NK-92 (cell line): ENCODE data around the gene IFNA6.
A peak's percentile ranks its signal among the peaks of the same experiment; 100 is the strongest.
"Not testable (repeated sequence)": the region's sequence is repeated elsewhere in the genome, so short reads cannot be mapped to it uniquely, and the experiment has no call there.

Experiments
- DNase-seq: peaks from one replicate; lab custom pipeline; 2025; ENCODE audit not compliant: unreplicated experiment; lab: John Stamatoyannopoulos, UW

Gene IFNA6

DNA sequence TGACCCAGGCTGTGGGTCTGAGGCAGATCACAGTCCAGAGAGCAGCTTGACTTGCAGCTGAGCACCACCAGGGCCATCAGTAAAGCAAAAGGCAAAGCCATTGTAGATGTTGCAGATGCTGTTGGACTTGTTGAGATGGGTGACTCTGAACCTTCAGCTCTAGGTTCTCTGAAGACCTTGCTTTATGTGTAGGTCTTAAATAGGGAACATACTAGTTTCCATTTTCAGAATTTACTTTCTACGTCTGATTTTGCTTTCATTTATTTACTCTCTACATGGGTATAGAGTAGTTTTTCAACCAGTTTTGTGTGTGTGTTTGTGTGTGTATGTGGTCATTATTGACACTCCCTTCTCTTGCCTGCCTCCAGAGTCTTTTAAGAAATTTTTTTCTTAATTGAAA, at the start of gene IFNA6:
TSS of gene IFNA6 (minus strand) at position 101 of the 400 bp plus-strand sequence. CDS start at position 101, 0 bp downstream.
- DNase-seq: no peak

DNA sequence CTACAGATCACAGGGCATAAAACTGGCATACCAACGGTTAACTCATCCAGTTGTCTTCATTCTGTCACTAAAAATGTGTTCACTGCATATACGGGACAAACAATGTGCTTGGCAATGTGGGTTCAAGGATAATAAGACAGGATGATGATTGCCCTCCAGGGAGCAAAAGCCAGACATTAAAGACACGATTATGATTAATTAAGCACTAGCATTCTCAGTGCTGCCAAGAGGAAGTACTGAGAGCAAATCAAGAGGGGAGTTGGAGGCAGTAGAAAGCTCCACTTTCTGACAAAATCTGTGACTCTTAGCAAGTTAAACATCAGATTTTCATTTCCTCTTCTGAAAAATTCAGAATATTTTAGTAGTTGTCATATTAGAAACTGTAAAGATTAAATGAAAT, 49.3 kb upstream of the IFNA6 start:
- DNase-seq: no peak

DNA sequence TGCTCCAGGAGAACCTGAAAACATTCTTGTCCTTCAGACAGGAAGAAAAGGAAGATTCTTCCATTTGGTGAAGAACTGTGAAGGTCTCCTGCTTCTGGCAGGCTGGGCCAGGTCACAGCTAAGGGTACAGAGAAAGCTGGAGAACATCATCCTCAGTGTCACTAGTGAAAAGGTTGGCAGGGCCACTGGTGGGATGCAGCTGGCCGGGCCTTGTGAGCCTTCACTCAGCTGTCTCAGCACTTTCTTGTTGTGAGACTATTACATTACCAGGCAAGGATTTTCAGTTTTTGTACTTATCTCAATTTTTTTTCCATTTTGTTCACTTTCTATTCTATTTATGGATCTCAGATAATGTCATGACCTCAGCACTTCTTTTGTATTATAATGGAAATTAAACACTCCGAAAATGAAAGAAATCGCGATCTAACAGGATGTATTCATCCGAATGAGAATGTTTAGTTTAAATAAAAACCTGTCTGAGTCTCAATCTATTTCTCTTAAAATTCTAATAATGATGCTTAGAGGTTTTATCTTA, 48.3 kb upstream of the IFNA6 start:
- no peak for DNase-seq

DNA sequence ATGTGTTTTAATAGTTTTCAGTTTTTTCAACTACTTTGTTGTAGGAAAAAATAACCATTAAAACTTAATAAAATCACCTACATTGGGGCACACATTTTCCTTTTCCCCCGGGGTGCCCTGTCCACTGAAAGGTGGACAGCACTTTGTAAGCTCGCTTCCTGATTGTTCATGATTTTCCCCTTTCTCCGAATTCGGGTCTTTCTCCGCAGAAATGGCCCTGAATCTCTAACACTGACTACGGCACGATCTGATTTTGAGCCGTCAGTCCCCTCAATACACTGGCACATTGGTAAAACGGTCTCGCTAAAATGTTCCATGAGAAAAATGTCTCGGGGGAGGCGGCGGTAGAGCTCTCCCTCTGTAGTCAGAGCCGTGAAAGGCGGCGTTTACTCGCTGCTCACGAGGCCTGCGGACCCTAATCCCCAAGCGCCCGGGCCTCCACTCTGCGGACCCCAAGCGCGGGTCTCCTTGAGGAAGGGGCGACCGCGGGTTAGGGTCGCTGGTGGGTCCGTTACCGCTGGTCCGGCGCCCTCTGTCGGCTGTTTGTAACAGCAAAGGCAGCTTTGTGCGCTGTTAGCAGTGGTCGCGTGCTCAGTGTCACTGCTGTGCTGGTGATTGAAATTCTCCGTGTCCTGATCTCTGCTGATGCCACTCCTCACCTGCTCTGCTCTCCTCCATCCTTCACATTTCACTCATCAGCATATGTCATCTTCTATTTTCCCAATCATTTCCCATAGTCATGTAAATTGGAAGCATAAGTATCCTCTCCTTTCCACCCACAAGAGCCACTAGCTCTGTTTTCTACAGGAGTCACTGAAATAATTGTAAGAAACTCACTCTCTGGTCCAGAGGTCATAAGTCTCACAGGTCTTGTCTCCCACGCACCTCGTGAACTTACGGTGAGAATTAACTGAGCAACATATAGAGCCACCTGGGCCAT, 45.4 kb upstream of the IFNA6 start:
- no peak for DNase-seq

DNA sequence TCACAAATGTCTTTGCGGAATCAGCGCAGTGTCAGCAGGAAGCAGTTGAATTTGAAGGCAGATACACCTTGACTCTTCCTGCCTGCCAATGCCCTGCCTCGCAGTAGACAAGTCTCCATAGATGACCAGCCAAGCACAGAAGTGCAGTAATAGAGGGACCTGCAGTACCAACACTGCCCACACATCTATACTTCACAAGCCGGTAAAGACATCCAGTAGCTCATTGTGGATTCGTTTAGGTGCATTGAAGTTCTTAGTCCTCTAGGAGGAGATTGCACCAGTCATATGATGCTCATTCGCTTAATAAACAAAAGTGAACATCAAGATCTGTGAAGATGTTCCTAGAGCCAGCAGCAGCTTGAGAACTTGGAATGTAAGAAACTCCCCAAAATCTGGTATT, 41.6 kb upstream of the IFNA6 start:
- DNase-seq: no peak

DNA sequence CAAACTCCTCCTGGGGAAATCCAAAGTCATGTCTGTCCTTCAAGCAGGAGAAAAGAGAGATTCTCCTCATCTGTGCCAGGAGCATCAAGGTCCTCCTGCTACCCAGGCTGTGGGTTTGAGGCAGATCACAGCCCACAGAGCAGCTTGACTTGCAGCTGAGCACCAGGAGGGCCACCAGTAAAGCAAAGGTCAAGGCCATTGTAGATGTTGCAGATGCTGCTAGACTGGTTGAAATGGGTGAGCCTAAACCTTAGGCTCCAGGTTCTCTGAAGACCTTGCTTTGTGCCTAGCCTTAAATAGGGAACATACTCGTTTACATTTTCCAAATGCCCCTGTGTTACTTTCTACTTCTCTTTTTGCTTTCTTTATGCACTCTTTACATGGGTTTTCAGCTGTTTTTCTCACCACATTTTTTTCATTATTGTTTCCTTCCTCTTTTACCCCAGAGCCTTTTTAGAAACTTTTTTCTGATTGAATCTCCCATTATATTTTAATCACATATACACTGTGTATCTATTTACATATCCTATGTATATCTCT, 34.5 kb upstream of the IFNA6 start, which contains the start of gene IFNA2:
TSS of gene IFNA2 (minus strand) at position 268 of the 540 bp plus-strand sequence. CDS start at position 199, 69 bp downstream.
- DNase-seq: no peak

DNA sequence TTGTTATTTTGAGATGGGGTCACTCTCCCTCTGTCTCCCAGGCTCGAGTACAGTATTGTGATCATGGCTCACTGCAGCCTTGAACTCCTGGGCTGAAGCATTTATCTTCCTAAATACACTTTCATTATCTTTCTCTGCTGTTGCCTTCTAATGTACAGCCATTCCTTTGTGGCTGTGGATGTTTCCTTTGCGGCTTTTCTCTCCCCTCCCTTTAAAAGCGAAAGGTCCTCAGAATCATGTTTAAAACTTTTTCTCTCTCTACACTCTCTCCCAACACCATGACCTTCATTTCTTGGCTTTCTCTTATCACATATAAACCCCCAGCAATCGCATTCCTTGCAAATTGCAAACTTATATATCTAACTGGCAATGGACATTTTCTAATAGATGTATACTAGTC, 32.9 kb upstream of the IFNA6 start:
- DNase-seq: no peak

DNA sequence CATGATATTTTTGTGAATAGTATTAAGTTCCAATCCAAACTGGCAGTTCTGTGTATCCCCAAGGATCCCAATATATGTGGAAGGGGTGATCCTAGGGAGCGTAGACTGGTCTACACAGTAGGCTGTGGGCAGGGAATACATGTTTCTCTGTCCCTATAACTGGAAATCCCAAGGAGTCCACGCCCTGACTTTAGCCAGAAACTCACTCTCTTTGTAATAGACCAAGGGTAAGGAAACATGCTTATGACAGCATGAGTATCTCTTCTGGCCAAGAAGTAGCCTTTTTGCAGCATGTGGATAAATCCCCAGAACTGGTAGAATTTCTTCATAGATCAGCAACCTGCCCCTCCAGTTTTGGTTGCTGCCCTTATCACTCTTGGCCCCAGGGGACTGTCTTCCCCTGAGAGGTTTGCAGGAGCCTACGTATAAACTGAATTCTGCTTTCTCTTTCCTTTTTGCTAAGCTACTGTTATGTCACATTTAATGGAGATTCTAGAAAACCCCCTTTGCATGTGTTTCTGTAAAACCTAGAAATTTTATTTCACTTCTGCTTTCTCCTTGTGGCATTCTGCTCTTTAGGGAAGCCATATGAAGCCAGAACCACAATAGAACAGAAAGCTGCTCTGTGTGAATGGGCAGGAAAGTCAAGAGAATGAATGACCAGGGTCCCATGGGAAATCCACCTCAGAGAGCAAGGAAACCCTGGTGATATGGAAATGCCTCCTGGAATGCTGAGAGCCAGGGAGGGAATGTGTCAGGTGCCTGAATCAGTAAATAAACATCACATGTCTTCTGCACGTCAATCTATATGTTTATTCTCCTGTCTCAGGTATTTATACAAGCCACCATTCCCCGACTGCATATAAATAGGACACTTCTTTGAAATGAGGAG, 31.0 kb upstream of the IFNA6 start:
- DNase-seq: no peak

DNA sequence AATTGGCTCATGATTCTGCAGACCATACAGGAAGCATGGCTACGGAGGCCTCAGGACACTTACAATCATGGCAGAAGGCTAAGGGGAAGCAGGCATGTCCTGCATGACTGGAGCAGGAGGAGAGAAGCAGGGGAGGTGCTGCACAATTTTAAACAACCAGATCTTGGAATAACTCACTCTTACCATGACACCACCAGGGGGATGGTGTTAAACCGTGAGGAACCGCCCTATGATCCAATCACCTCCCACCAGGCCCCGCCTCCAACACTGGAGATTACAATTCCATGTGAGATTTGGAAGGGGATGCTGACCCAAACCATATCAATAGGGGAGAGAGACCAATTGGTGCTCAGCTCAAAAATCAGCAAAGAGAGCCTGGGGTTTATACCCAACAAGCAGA, 20.8 kb upstream of the IFNA6 start:
- DNase-seq: not testable (repeated sequence)

DNA sequence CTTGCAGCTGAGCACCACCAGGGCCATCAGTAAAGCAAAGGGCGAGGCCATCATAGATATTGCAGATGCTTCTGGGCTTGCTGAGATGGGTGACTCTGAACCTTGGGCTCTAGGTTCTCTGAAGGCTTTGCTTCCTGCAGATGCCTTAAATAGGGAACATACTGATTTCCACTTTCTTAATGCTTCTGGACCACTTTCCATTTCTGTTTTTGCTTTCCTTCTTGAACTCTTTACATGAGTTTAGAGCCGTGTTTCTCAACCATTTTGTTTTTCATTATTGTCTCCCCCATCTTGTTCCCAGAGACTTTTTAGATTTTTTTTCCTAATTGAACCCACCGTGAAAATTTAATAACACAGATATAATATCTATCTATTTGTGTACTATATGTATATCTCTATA, 17.3 kb upstream of the IFNA6 start, which contains the start of gene IFNA13:
TSS of gene IFNA13 (minus strand) at position 101 of the 400 bp plus-strand sequence. CDS start at position 54, 47 bp downstream.
- DNase-seq: no peak

DNA sequence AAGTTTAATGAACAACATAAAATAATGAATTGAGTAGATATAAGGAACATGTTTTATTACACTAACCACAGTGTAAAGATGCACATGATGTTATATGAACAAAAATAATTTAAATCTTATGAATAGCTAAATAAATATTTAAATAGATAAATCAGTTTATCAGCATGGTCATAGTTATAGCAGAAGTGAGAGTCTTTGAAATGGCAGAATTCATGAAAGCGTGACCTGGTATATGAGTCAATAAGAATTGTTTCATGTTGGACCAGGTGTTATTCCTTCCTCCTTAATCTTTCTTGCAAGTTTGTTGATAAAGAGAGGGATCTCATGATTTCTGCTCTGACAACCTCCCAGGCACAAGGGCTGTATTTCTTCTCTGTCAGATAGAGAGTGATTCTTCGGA, 16.5 kb upstream of the IFNA6 start:
- DNase-seq: not testable (repeated sequence)

DNA sequence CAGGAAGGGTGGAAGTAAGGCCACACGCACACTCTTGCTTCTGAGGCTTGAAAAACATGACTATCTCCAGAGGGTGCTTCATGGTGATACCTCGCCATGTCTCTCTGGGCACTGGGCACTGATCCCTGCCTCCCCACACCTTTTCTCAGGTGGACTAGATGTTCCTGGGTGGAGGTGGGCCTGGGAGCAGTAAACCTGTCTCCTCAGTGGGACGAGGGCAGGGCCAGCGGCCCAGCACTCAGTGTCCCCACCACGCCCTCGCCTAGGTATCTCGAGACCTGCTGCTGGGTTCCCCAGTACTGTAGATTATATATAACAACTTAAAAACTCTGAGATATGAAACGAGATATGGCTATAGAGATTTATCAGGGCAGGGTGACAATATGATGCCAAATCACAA, 11.6 kb upstream of the IFNA6 start:
- DNase-seq: no peak

DNA sequence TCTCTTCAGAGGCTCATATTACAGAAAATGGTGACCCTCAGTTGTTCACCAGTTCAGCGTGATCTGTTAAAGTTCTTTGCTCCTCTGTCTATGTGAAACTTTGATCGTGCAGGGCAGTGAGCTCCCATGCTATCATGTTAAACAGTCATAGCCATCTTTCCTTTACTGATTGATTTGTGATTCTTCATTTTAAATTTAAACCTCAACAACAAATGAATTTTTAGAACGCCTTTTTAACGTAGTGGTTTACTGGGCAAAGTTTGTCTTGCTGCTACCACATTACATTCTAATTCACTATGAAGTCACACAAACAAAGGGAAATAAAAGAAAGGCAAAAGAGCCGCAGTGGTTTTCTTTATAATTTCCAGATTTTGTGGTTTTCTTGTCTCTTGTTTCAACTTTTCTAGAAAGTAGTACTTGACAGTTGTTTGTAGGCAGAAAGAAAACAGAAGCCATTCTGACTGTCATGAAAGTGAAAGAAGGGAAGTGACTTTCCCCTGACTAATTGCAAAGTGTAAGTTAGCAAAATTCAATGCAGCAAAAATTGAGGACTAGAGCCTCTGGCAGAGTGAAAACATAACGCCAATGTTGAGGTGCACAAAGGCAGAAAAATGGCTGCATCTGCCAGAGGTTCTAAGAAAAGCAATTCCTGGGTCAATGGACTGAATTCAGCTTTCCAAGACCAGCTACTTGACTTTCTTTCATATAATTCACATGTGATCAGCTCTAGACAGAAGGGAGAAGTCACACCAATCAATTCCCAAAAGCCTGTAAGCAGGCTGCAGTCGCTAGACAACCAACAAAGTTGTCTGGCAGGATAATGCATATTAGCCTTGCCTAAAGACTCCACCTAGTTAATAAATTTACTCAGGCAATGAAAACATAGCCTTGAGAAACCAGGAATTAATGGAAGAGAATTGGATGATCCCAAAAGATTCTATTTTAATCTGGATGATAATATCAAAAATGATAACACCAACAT, 7.1 kb upstream of the IFNA6 start:
- no peak for DNase-seq

DNA sequence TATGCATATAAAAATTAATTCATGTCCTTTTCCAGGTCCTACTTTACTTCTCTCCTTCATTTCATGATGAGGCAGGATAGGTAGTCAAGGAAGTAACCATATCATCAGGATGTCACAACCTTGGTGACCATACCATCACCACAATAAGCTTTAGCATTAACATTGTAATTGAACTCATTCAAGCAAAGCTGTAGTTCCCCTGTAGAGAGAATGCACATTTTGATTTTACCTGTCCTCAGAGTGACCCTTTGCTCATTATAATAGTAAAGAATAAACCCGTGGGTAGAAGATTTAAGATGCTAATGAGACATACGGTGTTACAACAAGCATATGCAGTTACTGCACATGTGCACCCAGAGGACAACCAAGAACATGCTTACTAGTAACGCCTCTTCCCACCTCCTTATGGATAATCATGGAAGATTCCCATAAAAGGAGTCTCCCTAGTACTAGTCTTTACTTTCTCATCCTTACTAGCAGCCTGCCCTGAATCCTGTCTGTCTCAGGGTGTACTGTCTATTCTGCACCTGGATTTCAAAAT, 2.2 kb downstream of the IFNA6 start:
- DNase-seq: no peak

DNA sequence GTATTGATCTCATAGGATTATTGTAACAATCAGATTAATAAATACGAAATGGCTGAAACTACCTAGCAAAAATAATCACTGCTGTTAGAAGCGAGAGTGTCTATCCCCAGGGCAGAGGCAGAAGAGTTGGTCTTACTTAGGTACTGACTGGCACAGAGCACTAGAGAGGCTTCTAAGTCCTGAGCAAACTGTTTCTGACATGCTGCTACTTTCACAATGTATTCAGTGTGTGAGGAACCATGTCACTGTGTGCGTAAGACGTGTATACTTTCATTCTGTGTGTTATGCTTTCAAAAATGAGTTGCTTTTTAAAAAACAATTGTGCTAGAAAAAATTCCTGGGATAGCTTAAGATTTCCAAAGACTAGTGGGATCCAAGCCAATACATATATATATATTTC, 10.0 kb downstream of the IFNA6 start:
- no peak for DNase-seq

DNA sequence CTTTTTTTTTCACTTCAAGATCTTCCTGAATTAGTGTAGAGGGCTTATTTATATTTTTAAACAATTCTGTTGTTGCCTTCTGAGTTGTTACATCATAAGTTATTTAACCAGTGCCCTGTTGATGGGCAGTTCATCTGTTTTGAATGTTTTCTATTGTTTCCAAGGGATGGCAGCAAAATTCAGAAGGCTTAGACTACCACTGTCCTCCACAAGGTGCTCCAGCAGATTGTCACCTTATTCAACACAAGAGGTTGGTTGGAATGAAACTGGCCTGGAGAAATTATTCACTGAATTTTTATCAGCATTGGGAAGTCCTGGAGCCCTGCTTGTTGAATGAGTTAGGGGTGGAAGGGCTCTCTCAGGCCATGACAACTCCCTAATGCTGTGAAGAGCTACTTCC, 14.2 kb downstream of the IFNA6 start:
- no peak for DNase-seq

DNA sequence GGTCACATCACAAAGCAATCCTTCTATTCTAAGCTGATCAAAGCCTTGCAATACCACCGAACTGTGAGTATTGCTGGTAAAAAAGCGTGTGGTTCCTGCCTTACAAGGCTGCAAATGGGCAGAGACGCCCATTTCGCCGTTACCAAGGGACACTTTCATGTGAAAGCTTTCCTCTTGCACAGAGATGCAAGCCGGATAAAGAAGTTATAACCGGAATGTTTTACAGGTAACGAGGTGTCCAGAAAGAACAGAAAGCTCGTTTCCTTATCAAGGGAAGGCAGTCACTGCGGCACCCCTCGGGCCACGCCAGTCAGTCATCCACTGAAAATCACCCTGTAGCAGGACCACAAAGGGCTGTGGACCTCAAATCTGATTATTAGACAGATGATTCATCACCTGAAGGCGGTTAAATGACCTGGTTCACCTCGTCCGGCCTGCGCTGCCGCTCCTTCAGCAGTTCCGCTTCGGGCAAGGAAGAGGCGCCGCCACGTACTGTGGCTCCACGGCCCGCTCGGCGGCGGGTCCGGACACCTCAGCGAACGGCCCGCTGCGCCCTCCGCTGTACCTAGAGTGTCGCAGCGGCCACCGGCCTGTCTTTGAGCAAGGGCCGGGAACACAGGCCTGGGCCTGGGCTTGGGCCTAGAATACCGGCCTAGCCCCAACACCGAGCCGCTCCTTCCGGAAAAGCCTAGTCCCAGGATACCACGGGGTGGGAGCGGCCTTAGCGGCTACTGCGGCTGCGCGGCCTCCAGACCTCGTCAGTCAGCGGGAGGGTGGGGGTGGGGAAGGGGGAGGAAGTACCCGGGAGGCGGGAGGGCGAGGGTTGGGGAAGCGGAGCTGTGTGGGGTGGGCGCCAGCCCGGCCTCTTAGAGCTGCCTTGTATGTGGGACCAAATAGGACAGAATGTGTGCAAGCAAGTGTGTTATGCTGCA, 15.7 kb downstream of the IFNA6 start, which contains the start of gene KLHL9:
TSS of gene KLHL9 (minus strand) at position 704 of the 932 bp plus-strand sequence. CDS start at position 159, 545 bp downstream.
- DNase-seq: peak; percentile 37

DNA sequence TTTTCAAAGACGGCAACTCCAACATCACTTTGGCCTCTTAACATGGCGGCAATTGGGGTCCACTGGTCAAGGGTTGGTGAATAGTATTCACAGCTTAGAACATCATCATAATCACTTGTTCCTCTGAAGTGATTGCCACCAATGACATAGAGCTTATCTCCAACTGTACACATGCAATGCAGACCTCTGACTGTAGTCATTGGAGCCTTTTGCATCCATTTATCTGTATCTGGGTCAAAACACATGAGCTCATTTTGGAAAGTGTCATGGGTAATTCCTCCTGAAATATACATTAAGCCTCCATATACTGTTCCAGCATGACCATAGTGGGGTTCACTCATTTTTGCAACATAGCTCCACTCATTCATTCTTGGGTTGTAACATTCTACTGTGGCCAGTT, 17.5 kb downstream of the IFNA6 start:
- no peak for DNase-seq
